Measurements from ENCODE around the gene ASCC3.
"Not testable (repeated sequence)": the region's sequence is repeated elsewhere in the genome, so short reads cannot be mapped to it uniquely, and the experiment has no call there.

ASCC3 gene

DNA sequence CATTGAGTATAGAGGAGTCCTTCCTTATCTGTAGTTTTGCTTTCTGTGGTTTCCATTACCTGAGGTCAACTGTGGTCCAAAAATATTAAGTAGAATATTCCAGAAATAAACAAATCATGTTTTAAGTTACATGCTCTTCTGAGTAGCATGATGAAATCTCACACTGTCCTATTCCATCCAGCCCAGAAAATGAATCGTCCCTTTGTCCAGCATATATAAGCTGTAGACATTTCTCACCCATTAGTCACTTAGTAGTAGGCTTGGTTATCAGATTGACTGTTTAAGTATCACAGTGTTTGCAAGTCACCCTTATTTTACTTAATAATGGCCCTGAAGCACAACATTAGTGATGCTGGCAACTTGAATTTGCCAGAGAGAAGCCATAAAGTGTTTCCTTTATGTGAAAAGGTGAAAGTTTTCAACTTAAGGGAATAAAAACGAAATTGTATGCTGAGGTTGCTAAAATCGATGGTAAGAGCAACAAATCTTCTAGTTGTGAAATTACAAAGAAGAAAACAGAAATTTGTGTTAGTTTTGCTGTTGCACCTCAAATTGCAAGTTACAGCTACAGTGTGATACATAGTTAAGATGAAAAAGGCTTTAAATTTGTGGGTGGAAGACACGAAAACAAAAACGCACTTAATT, 217.8 kb downstream of the ASCC3 start:
- TF ChIP-seq, protein P1, sequence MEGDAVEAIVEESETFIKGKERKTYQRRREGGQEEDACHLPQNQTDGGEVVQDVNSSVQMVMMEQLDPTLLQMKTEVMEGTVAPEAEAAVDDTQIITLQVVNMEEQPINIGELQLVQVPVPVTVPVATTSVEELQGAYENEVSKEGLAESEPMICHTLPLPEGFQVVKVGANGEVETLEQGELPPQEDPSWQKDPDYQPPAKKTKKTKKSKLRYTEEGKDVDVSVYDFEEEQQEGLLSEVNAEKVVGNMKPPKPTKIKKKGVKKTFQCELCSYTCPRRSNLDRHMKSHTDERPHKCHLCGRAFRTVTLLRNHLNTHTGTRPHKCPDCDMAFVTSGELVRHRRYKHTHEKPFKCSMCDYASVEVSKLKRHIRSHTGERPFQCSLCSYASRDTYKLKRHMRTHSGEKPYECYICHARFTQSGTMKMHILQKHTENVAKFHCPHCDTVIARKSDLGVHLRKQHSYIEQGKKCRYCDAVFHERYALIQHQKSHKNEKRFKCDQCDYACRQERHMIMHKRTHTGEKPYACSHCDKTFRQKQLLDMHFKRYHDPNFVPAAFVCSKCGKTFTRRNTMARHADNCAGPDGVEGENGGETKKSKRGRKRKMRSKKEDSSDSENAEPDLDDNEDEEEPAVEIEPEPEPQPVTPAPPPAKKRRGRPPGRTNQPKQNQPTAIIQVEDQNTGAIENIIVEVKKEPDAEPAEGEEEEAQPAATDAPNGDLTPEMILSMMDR (IDR thresholded peaks at IDR 0.05), result no peak
- no peak overlapping the region for H3K9ac ChIP-seq
- H3K27ac ChIP-seq, result no peak overlapping the region
- H2AFZ ChIP-seq, result no peak overlapping the region
- no peaks in the 10 kb centered on the region for H3K79me2 ChIP-seq
- no peak overlapping the region for H3K4me3 ChIP-seq (ENCODE audit: low read depth, low read length)
- H3K9me3 ChIP-seq (ENCODE audit: control insufficient read depth, low read length), result no peaks in the 10 kb centered on the region
- H3K4me1 ChIP-seq, result no peaks in the 10 kb centered on the region
- no peak overlapping the region for H3K4me2 ChIP-seq (ENCODE audit: low read length)
- H3K36me3 ChIP-seq (ENCODE audit: control insufficient read depth, insufficient read depth, low read length), result no peaks in the 10 kb centered on the region
- H3K27me3 ChIP-seq (ENCODE audit: control insufficient read depth, insufficient read depth, low read length), result no peaks in the 10 kb centered on the region

DNA sequence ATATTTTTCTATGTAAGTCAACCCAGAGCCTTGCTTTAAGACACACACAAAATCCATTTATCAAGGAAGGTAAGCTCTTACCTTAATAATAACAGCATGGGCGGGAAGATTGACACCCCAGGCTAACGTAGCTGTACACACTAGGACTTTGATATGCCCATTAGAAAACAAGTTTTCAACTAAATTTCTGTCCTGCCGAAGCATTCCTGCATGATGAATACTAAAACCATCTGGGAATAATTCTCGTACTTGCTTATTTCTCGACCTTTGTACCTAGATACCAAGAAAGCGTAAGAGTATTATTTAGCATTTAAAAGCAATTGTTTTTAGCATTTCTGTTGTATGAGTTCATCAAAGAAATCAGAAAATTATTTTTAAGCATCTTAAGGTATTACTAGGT, 218.9 kb downstream of the ASCC3 start:
- no peaks in the 10 kb centered on the region for H3K27me3 ChIP-seq (ENCODE audit: control insufficient read depth, insufficient read depth, low read length)
- H3K4me3 ChIP-seq (ENCODE audit: low read depth, low read length), result no peak overlapping the region
- no peak overlapping the region for H2AFZ ChIP-seq
- H3K9me3 ChIP-seq (ENCODE audit: control insufficient read depth, low read length), result no peaks in the 10 kb centered on the region
- no peak overlapping the region for H3K4me2 ChIP-seq (ENCODE audit: low read length)
- H3K27ac ChIP-seq, result no peak overlapping the region
- TF ChIP-seq, protein P1 (IDR thresholded peaks at IDR 0.05), result no peak
- no peaks in the 10 kb centered on the region for H3K36me3 ChIP-seq (ENCODE audit: control insufficient read depth, insufficient read depth, low read length)
- H3K4me1 ChIP-seq, result no peaks in the 10 kb centered on the region
- H3K9ac ChIP-seq, result no peak overlapping the region
- H3K79me2 ChIP-seq, result no peaks in the 10 kb centered on the region

DNA sequence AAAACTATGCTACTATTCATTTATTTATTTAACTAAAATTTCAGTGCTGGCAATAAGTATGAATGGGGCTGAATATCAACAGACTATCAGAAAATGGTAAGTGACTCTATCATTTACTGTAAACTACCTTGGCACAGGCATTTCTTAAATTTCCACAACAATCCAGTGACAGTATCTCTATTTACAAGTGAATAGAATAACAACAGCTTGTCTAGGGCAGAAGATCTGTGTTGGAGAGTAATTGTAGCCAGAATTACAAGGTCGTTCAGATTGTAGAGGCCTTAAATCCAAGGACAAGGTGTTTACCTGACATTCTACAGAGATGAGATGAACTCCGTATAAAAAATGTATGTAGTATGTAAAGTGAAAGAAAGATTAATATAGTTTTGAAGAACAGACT, 222.6 kb downstream of the ASCC3 start:
- H3K9ac ChIP-seq, result no peak overlapping the region
- H3K4me1 ChIP-seq, result no peaks in the 10 kb centered on the region
- H3K27ac ChIP-seq, result no peak overlapping the region
- no peak overlapping the region for H2AFZ ChIP-seq
- H3K9me3 ChIP-seq (ENCODE audit: control insufficient read depth, low read length), result no peaks in the 10 kb centered on the region
- TF ChIP-seq, protein P1 (IDR thresholded peaks at IDR 0.05), result no peak
- no peak overlapping the region for H3K4me2 ChIP-seq (ENCODE audit: low read length)
- no peaks in the 10 kb centered on the region for H3K36me3 ChIP-seq (ENCODE audit: control insufficient read depth, insufficient read depth, low read length)
- H3K79me2 ChIP-seq, result no peaks in the 10 kb centered on the region
- no peaks in the 10 kb centered on the region for H3K27me3 ChIP-seq (ENCODE audit: control insufficient read depth, insufficient read depth, low read length)
- no peak overlapping the region for H3K4me3 ChIP-seq (ENCODE audit: low read depth, low read length)

DNA sequence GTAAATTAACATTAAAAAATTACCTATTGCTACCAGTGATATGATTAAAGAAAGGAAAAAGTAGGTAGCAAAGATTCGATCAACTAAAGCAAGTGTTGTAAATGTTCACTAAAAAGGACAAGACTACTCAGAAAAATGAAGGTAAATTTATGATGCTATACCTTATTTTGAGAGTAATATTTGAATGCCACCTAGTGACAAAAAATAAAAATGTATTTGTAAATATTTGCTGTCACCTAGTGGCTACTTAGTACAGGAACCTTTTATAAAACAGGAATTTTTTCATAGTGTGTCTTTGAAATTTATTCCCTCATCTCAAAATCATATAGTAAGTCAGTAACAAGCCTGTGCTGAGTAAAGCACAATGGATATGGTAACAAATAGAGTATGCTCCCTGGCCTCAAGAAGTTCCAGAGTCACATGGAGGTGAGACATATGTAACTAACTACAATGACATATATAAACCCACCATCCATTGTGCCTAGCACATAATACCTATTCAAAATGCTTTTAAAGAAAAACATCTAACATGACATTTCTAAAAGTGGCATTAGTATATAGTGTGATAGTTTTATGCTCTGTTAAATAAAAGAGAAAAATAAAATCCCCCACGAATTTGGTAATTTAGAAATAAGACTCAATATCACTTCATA, 223.3 kb downstream of the ASCC3 start:
- H3K9me3 ChIP-seq (ENCODE audit: control insufficient read depth, low read length), result no peaks in the 10 kb centered on the region
- no peak overlapping the region for H3K4me3 ChIP-seq (ENCODE audit: low read depth, low read length)
- H3K27me3 ChIP-seq (ENCODE audit: control insufficient read depth, insufficient read depth, low read length), result no peaks in the 10 kb centered on the region
- H3K79me2 ChIP-seq, result no peaks in the 10 kb centered on the region
- H3K9ac ChIP-seq, result no peak overlapping the region
- TF ChIP-seq, protein P1 (IDR thresholded peaks at IDR 0.05), result peak; percentile 45
- no peak overlapping the region for H3K4me2 ChIP-seq (ENCODE audit: low read length)
- no peaks in the 10 kb centered on the region for H3K36me3 ChIP-seq (ENCODE audit: control insufficient read depth, insufficient read depth, low read length)
- no peak overlapping the region for H3K27ac ChIP-seq
- H3K4me1 ChIP-seq, result no peaks in the 10 kb centered on the region
- no peak overlapping the region for H2AFZ ChIP-seq

DNA sequence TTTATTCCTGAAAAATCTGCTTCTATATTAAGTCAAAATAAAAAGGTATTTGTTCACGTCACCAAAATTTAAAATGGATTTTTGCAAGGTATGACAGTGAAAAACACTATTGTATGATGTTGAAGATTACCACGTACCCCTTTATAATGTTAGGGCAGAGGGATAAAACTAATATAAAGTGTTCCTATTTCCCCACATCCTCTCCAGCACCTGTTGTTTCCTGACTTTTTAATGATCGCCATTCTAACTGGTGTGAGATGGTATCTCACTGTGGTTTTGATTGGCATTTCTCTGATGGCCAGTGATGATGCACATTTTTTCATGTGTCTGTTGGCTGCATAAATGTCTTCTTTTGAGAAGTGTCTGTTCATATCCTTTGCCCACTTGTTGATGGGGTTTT, 240.0 kb downstream of the ASCC3 start:
- not testable (repeated sequence) for H3K4me3 ChIP-seq (ENCODE audit: low read depth, low read length); H3K9me3 ChIP-seq (ENCODE audit: control insufficient read depth, low read length); H3K9ac ChIP-seq; H3K79me2 ChIP-seq; H3K4me2 ChIP-seq (ENCODE audit: low read length); H3K27ac ChIP-seq; H3K36me3 ChIP-seq (ENCODE audit: control insufficient read depth, insufficient read depth, low read length); H2AFZ ChIP-seq; H3K27me3 ChIP-seq (ENCODE audit: control insufficient read depth, insufficient read depth, low read length); H3K4me1 ChIP-seq
